Mucosa of gallbladder (tissue), 1 donor: Measurements from ENCODE around the gene CWH43. TPM values are rescaled to one million over a fixed set of nuclear protein-coding genes. Genes with fewer than 3 reads are reported as not detected.
"Not testable (repeated sequence)": the region's sequence is repeated elsewhere in the genome, so short reads cannot be mapped to it uniquely, and the experiment has no call there.

Experiments
- DNase-seq: peaks from one replicate; pipeline ENCODE4 v3.0.0-alpha.2; 2020; ENCODE audit warnings: low spot score
- total RNA-seq: library from RNA; stranded (reverse); gene quantifications from one replicate; pipeline ENCODE4 v1.2.1, GENCODE V29; 2021
- donor health status: DM: no; HTN: no; CAD: no.

Gene CWH43
- total RNA-seq: not detected

DNA sequence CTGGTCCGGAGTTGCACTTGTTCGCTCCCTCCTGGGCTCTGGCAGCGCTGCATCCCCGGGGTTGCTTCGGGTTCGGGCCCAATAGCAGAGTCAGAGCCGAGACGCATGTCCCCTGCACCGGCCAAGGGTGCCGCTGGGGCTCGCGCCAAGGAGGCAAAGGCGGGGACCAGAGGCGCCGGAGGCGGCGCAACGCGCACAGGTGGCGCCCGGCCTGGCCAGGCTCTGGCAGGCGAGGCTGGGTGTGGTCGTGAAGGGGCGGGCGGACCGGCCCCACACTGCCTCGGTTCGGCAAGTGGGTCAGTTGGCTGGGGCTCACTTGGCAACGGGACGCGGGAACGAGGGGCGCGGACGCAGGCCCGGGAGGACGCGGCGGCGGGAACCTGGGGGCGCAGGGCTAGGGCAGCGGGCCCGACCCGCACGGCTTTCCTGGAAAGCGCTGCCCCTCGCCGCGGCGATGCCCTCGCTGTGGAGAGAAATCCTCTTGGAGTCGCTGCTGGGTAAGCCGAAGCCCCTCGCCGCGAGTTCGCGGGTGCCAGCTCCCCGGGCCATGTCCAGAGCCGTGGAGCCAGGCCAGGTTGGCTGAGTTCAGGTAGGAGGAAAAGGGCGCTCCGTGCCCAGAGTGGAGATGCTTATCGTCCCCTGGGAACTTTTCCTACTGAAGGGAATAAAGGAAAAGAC lies at the start of gene CWH43:
Gene CWH43 (plus strand): TSS at position 300 of the 678 bp plus-strand sequence. CDS start 155 bp downstream, at position 455.
- DNase-seq: no peak

DNA sequence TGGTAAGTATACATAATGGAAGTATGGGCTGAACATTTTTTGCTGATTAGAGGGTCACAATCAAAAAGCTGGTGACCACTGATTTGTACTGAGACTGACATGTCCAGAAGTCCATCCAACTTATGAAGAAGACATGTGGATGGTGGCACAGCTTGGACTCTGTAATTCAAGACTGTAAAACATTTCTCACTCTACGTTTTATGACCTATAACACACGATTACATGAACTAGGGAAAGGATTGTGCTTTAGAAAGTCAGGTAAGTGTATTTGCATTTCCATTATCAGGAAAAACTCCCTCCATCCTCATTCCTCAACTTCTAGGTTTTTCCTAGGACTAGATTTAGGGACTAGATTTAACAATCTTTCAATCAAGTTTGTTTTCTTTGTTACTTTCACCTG lies 49.0 kb upstream of the CWH43 start:
- DNase-seq: no peak

DNA sequence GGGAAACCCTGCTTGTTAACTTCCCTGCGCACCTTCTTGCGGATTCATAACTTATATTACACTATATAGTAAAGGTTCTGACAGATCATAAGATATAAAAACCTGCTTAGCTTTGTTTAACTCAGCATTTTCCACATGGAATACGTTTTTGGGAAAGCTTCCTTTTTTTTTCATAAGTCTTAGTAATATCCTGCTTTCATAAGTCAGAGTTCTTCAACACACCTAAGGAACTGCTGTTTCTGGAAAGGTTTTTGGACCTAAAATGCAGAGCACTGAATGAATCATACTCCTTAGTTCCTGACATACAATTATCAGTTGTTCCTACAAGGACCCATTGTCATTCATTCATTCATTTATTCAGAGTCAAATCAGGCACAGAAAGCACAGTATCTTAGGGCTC lies 47.2 kb upstream of the CWH43 start:
- DNase-seq: no peak

DNA sequence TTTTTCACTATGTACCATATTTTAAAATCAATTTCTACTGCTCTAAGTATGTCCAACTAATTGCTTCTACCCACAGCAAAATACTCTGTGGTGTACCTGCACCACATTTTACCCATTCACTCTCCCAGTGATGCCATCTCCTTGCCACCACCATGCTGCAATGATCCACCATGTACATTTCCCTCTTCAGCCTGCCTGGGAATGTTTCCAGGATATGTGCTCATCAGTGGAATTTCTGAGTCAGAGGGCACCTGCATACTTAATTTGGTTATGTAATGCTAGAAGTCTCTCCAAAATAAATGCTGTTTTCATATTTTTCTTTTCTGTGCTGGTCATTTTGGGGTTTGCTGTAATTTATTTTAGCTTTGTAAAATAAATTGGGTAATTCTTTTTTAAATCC lies 46.3 kb upstream of the CWH43 start:
- peak; percentile 54 for DNase-seq

DNA sequence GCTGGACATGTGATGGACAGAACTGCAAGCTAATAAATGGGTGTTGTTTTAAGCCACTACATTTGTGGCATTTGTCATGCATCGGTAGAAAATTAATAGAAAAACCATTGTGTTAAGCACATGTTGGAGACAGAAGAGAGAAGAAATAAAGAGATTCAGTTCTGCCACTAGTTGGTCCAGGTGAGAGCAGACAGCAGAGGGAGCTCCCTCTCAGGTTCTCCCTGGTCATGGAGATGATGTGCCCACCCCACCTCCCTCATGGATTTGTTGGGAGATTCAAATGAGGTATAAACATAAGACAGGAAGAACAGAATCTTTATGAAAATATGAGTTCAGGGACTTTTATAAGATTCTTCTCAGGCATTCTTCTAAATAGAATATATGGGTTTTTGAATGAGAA lies 42.7 kb upstream of the CWH43 start:
- no peak for DNase-seq

DNA sequence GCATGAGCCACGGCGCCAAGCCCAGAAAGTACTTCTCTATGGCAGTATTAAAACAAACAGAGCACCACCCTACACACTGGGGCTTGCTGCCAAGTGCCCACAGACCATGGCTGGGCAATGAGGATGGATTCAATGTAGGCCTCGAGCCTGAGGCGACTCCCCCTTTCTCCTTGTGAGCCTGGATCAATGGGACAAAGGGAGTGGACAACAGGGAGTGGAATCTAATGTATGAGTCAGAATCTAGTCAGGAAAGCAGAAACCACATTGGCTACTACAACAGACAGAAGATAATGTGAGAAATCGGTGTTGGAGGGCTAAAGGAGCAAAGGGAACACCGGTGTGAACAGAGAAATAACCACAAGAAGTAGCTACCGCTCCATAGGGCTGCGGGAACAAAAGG lies 41.8 kb upstream of the CWH43 start:
- peak; percentile 57 for DNase-seq

DNA sequence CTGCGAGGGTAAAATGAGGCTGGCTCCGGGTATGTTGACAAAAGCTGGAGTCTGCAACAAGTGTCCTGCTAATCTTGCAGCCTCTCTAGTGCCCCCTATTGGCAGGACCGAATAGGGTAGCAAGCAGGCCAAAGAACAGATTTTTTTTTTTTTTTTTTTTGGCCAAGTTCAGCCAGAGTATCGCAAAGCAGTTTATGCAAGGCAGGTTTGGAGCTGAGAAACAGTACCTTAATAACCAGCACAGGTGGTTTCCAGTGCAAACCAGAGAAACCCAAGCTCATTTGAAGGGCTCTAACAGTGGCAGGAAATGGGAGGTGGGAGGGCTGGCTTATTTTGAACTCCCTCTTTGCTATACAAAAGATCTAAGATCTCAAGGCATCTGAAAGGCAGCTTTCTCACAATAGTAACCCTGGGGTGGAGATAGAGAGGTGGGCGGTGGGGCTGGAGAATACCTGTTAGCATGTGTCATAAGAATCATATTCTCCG lies 41.3 kb upstream of the CWH43 start:
- DNase-seq: no peak

DNA sequence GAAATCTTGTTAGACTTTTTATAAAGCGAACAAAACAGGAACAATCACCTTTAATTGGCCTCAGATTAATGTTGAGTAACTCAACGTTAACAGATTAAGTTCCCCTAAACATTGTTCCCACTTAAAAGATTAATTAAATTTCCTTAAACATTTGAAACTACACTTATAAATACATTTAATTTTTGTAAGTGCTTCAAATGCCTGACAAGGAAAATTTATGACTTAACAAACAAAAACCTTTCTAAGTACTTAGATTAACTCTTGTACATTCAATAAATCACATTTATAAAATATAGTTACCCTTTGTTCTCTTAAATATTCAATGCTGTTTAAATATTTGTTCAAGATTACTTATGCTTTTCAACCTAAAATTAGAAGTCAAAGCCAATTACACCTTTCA lies 40.1 kb upstream of the CWH43 start:
- no peak for DNase-seq

DNA sequence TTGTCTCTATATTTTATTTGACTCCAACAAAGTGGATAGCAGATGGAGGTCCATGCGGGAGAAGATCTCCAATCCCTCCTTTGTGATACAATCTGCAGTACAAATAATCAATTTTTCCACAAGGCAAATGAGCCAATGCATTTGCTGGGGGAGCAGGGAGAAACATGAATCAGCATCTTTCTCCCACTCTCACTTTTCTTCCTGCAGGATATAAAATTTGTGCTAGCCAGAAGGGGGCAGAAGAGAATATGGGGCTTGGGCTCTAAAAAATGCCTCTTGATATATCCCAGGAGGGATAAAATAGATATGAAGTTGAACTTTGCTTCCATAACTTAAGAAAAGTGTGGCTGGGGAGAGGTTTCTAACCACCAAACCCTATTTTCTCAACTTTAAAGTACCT lies 38.3 kb upstream of the CWH43 start:
- no peak for DNase-seq

DNA sequence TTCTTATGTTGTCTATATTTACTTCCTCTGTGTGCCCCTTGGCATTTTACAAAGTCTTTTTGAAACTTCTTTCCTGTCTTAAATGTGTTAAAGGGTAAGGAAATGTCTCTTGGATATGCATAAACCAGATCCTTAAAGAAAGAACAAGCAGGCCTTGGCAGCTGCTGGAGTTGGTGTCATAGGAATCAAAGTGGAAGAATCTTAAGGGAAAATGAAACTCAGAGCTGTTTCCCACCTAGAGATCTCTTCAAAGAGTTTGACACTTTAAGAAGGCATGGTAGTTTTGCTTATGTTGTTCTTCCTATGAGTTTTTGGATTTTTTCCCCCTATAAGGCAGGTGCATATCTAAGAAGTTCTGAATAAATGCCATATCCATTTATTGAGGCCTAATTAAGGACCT lies 37.0 kb upstream of the CWH43 start:
- DNase-seq: no peak

DNA sequence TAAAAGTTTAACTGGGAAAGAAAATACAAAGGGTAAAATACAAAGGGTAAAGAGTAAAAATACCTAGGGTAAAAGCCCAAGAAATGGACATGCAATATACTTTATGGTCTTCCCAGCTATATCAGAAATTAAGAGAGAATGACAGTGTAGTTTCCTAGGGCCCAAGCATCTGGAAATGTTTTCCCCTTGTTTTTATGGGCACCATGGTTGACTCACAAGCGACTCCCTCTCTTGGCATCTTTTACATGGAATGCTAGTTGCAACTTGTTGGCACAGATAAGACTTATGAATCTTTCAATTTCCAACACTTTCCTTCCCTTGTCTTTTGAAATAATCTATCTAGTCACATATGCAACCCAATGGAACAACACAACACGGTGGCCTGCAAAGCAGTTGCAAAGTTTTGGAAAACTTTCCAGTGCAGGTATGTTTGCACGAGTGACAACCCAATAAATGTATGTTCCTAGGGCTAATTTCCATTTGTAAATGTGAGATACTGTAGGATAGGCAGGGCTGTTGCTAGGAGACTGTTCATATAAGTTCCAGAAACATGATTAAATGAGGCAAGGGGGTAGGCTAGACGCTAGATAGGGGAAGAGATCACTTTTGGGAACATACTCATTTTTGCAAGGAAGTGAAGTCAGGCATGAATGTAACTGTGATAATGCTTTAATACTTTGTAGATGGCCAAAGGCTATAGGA lies 36.4 kb upstream of the CWH43 start:
- DNase-seq: no peak

DNA sequence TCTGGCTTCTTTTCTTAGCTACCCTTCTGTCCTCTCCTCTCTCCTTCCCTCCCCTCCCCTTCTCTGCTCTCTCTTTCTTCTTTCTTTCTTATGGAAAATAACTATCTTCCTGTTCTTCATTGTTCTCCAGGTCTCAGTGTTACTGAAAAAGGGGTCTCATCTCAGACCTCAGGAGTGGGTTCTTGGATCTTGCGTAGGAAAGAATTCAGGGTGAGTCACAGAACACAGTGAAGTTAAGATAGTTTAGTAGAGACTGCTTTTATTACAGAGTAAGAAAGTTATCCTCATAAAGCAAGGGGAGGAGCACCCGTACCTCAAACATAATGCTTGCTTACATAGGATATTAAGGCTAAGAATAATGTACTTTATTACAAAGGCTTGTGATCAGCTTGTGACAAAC lies 31.8 kb upstream of the CWH43 start:
- DNase-seq: no peak

DNA sequence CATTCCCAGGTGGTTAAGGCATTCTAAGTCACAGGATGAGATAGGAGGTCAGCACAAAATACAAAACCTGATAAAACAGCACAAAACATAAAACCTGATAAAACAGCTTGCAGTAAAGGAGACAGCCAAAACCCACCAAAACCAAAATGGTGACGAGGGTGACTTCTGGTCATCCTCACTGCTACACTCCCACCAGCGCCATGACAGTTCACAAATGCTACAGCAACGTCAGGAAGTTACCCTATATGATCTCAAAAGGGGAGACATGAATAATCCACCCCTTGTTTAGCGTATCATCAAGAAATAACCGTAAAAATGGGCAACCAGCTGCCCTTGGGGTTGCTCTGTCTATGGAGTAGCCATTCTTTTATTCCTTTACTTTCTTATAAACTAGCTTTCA lies 28.7 kb upstream of the CWH43 start:
- not testable (repeated sequence) for DNase-seq

DNA sequence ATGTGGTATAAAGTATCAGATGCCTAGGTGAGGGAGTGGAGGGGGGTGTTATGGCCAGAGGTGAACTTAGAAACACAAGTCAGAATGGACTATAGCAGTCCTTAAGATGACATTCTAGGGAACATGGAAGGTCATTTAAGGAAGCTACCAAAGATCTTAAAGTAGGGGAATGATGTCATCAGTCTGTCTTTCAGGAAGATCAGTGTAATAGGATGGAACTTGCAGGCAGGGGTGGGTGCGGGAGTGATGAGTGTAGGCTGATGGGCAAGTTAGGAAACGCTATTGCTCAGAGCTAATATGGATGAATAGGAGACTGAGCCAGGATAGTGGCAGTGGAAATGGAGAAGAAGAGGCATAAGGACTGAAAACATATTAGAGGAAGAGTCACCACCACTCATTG lies 27.5 kb upstream of the CWH43 start:
- no peak for DNase-seq

DNA sequence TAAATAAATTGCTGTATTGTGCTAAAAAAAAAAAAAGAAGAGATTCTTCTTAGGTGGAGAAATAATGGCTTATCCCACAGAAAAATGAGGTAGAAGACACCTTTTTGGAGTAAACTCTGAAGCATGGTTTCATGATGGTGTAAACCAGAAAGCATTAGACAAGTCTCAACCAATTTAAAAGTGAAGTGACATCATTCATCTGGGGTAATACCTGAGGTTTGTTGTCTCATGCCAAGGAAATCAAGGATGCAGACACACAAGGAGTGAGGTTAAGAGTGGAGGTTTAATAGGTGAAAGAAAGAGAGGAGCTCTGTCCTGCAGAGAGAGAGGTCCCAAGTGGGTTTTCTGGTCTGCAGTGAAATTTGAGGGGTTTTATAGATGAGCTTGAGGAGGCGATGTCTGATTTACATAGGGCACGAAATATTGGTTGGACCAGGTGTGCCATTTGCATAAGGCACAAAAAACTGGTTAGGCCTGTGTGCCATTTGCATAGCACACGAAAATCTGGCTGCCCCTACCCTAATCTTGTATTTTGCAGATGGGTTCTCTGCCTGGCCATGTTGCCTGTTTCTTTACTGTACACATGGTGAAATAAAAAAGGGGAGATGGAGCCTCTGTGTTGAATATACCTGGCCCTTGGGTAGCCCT lies 25.0 kb upstream of the CWH43 start:
- no peak for DNase-seq

DNA sequence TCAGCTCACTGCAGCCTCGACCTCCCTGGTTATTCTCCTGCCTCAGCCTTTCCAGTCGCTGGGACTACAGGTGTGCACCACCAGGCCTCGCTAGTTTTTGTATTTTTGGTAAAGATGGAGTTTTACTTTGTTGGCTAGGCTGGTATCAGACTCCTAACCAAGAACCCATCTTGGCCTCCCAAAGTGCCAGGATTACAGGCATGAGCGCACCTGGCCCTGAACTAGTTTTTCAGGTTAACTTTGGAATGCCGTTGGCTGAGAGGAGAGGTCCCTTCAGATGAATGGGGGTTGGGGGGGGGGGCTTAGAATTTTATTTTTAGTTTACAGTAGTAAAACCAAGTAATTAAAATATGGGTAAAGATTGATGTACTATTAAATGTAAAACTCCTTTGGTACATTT lies 23.4 kb upstream of the CWH43 start:
- no peak for DNase-seq

DNA sequence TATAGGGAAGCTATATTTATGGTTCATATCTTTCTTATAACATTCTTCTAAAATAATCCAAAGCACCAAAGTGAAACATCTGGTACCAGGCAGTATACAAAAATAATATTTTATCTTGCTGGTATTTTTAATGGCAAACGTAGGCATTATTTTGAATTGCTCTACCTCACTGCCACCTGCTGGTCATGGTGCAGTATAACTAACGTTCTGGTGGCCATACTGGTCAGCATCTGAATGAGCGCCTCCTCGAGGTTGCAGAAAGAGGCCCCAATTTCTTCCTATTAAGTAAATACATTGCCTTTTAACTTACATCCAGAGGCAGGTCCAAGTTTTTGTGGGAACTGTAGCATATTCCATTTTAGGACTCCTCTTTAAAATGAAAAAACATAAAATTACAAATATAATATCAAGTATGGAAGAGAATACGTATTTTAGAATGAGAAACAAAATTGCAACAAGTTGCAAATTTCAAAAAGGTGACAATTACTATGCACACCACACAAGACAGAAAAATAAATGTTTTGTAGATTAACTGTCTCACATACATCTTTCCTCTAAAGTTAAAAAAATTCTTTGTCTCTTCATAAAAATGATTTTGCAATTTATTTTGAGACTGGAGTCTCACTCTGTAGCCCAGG lies 22.9 kb upstream of the CWH43 start:
- DNase-seq: peak; percentile 73

DNA sequence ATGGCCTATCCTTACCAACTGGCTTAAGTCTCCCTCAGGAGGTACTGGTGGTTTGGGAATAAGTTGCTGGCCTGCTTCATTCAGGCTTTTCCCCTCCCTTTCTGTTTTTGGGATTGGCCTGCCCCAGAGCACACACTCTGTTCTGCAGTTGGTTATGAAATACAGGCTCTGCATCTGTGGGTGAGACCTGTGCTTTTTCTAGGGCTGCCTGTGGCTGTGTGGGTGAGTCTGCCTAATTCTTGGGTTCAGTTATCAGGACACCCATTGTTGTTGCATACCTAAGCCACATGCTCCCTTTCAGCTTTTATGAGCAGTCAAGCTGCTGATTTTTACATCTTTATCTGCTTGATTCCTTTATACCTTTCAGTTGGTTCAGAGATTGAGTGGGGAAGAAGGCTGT lies 19.0 kb upstream of the CWH43 start:
- DNase-seq: no peak

DNA sequence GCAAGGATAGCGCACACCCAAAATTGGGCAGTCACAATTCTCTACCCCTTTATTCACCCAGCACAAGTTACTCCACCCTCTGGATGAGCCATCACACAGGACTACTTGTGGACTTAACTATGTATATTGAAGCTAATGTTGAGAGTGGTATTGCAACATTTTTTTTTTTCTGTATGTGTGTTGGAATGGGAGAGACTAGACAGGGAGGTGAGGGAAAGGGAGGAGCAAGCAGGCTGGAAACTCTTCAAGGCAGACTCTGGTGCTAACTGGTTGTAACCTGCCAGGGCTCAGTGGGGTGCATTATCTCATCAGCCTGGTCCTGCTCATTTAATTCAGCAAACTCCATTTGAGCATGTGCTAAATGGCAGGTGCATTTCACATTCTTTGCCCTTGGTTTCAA lies 18.4 kb upstream of the CWH43 start:
- DNase-seq: no peak

DNA sequence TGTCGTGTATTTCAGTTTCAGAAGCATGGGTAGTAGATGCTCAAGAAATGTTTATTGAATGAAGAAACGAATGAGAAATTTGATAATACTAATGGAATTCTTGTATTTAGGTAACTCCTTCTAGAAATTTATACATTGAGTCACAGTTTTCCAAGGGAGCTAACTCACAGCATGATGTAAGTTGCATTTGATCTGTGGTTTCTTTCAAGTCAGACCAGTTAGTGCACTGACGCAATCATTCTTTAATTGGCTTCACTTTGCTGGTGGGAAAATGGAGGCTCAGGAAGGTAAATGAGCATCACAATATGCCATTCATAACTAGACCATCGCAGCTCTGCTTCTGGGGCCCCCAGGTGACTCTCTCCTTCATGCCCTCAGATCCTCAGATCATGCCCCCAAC lies 17.3 kb upstream of the CWH43 start:
- no peak for DNase-seq

DNA sequence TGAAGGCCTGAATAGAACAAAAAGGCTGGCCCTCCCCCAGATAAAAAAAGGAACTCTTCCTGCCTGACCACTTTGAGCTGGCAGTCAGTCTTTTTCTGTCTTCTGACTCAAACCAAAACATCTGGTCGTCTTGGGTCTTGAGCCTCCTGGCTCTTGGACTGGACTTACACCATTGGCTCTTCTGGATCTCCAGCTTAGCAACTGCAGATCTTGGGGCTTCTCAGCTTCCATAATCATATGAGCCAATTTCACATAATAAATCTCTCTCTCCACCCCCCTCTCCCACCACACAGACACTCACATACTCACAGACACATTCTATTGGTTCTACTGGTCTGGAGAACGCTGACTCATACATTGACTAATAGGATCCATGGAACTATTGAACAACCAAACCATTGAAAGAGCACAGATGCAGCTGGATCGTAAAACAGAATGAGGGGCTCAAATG lies 15.6 kb upstream of the CWH43 start:
- DNase-seq: no peak

DNA sequence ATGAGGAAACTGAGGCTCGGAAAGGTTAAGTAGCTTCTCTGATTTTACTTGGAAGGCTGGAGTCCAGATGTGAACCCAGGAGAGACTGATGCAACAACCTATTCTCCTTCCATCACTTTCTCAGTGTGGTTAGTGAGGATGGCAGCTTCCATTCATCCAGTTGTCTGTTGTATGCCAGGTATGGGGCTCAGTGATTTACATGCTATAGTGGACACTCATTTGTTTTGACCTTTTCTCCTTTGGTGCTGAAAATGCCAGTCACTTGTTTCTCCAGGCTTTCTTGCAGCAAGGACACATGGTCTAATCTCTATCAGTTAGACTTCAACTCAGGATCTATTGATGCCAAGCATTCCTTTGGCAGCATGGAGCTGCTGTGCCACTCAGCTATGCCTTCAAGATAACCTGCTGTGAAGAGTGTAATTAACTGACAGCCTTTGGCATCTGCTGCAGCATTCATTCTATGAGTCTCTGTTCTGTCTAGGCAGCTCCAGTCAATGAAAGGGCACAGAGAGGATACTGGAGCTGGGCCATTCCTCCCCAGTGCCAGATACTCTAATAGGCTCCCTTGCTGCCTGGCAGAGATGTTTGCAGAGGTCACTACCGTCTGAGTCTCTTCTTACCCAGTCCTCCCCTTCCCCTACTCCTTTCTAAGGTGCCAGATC lies 11.0 kb upstream of the CWH43 start:
- peak; percentile 64 for DNase-seq
